Right atrium auricular region (tissue), 2 donors: Measurements from ENCODE around the gene MLYCD. TPM values are rescaled to one million over a fixed set of nuclear protein-coding genes. Genes with fewer than 3 reads are reported as not detected.

ENCODE experiments used
- DNase-seq: peaks from one replicate; pipeline ENCODE4 v3.0.0-alpha.2; 2019; ENCODE audit warnings: low spot score
- H3K27ac ChIP-seq, 2 donors: fragments of 200-600 bp; sonication (generic); 1 replicate in 1 of 2; 2 replicates in 1 of 2; pipeline ENCODE4 v1.5.1; 2016 to 2019
- H3K27me3 ChIP-seq, 2 donors: fragments of 200-600 bp; sonication (generic); one replicate each; pipeline versions ENCODE4 v1.5.1 to v1.6.0; 2017 to 2019
- H3K36me3 ChIP-seq: fragments of 200-600 bp; sonication (generic); one replicate; pipeline ENCODE4 v1.5.1; 2016
- H3K4me1 ChIP-seq, 2 donors: fragments of 200-600 bp; sonication (generic); one replicate each; pipeline versions ENCODE4 v1.5.1 to v1.6.0; 2017 to 2019
- H3K4me3 ChIP-seq, 2 donors: fragments of 200-600 bp; sonication (generic); 1 replicate in 1 of 2; 2 replicates in 1 of 2; pipeline ENCODE4 v1.5.1; 2017 to 2019; ENCODE audit warnings: mild to moderate bottlenecking in 1 of 2, moderate library complexity in 1 of 2
- H3K9me3 ChIP-seq, 2 donors: fragments of 200-600 bp; sonication (generic); one replicate each; pipeline ENCODE4 v1.5.1; 2019
- total RNA-seq, 2 donors: library from RNA; depleted of rRNA; stranded (reverse); fragments of >200 nt; gene quantifications; one replicate each; pipeline ENCODE4 v1.1.0, GENCODE V29; 2016
- TF ChIP-seq, protein P1 (sequence below), 2 donors: fragments of 200-600 bp; sonication (generic); IDR thresholded peaks; one replicate each; pipeline ENCODE4 v1.5.1; 2019; ENCODE audit warnings: antibody characterized with exemption in 2 of 2

Gene MLYCD
- total RNA-seq, 2 donors from 2014 or later, result 22.0 to 37.0 TPM

DNA sequence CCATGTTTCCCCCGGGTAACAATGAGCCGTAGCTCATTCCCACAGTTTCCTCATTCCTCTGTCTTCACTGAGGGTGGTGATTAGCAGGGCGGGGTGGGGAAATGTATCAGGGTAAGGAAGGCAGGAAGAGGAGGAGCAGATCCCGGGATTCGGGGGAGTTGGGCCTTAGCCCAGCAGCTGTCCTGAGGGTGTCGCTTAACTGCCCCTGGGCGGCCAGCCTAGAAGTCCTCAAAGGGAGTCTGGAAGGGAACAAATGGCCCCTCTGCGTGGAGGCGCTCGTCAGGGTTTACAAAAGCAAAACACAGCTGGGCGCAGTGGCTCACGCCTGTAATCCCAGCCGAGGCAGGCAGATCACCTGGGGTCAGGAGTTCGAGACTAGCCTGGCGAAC lies 14.3 kb downstream of the MLYCD start:
- TF ChIP-seq, protein P1, sequence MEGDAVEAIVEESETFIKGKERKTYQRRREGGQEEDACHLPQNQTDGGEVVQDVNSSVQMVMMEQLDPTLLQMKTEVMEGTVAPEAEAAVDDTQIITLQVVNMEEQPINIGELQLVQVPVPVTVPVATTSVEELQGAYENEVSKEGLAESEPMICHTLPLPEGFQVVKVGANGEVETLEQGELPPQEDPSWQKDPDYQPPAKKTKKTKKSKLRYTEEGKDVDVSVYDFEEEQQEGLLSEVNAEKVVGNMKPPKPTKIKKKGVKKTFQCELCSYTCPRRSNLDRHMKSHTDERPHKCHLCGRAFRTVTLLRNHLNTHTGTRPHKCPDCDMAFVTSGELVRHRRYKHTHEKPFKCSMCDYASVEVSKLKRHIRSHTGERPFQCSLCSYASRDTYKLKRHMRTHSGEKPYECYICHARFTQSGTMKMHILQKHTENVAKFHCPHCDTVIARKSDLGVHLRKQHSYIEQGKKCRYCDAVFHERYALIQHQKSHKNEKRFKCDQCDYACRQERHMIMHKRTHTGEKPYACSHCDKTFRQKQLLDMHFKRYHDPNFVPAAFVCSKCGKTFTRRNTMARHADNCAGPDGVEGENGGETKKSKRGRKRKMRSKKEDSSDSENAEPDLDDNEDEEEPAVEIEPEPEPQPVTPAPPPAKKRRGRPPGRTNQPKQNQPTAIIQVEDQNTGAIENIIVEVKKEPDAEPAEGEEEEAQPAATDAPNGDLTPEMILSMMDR (IDR thresholded peaks at IDR 0.05), result no peak
- DNase-seq, result peak; percentile 76
- Histone ChIP-seq H3K4me1 (peaks cover 0 to 17% of the 10 kb centered on the region in 2 donors), H3K27ac (peak overlapping the region; percentile 75 to 88), H3K36me3 (peaks cover 78% of the 10 kb centered on the region), H3K27me3 (no peaks in the 10 kb centered on the region), H3K4me3 (no peak overlapping the region), H3K9me3 (no peaks in the 10 kb centered on the region)

DNA sequence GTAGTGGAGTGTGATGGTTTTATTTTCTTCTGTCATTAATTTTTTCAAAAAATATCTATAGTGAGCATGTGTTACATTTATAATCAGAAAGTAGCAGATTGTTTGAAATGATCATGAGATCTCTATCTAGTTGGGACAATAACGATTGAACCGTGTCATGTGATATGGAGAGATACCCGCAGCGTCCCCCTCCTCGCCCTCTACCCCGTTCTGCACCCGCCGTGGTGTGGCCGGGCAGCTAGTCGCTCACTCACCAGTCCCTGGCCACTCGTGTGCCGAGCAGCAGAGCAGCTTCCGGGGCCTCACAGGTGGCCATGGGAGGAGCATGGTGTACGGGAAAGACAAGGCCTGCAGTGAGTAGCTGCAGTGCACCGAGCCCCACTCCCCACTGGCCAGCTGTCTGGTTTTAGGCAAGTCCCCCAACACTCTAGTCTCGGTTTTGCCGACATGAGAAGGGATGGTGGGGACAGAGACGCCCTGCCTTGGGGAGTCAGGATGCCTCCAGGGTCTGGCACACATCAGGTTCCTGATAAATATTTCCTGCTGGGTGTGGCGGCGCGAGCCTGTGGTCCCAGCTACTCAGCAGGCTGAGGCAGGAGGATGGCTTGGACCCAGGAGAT lies 15.3 kb downstream of the MLYCD start:
- Histone ChIP-seq H3K4me1 (peaks cover 0 to 17% of the 10 kb centered on the region in 2 donors), H3K9me3 (no peaks in the 10 kb centered on the region), H3K27ac (peak overlapping the region in 1 of 2 donors; percentile 88), H3K36me3 (peaks cover 78% of the 10 kb centered on the region), H3K27me3 (no peaks in the 10 kb centered on the region), H3K4me3 (no peak overlapping the region)
- DNase-seq, result no peak
- TF ChIP-seq, protein P1 (IDR thresholded peaks at IDR 0.05), result no peak

DNA sequence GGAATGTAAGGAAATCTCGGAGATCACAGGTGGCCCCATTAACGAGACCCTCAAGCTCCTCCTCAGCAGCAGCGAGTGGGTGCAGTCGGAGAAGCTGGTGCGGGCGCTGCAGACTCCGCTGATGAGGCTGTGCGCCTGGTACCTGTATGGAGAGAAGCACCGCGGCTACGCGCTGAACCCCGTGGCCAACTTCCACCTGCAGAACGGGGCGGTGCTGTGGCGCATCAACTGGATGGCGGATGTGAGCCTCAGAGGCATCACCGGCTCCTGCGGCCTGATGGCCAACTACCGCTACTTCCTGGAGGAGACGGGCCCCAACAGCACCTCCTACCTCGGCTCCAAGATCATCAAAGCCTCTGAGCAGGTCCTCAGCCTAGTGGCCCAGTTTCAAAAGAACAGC lies 16.2 kb downstream of the MLYCD start:
- TF ChIP-seq, protein P1 (IDR thresholded peaks at IDR 0.05), result no peak
- H3K9me3 ChIP-seq, result no peaks in the 10 kb centered on the region
- no peak overlapping the region for H3K27ac ChIP-seq
- no peak for DNase-seq
- no peak overlapping the region for H3K4me3 ChIP-seq
- H3K27me3 ChIP-seq, result no peaks in the 10 kb centered on the region
- H3K4me1 ChIP-seq, result peaks cover 0 to 17% of the 10 kb centered on the region in 2 donors
- peaks cover 79% of the 10 kb centered on the region for H3K36me3 ChIP-seq

DNA sequence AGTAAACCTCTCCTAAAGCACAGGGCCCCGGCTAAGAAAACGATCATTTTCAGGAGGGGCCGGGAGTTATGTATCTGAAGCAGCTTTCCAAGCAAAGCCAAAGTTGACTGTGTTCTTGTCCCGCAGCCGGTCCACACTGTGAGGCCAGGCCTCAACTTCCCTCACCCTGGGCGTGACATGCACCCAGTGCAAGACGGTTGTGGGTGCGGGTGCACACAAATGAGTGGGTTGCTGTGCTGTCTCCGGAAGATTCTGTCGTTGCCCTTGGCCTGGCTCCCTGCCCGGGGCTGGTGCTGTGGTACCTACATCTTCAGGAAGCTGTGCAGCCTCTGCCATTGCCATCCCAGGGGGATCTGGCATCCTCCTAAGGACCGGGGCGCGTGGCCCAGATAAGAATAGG lies 16.6 kb downstream of the MLYCD start:
- Histone ChIP-seq H3K9me3 (no peaks in the 10 kb centered on the region), H3K4me3 (no peak overlapping the region), H3K36me3 (peaks cover 80% of the 10 kb centered on the region), H3K27ac (no peak overlapping the region), H3K27me3 (no peaks in the 10 kb centered on the region), H3K4me1 (peaks cover 0 to 17% of the 10 kb centered on the region in 2 donors)
- no peak for DNase-seq
- TF ChIP-seq, protein P1 (IDR thresholded peaks at IDR 0.05), result no peak

DNA sequence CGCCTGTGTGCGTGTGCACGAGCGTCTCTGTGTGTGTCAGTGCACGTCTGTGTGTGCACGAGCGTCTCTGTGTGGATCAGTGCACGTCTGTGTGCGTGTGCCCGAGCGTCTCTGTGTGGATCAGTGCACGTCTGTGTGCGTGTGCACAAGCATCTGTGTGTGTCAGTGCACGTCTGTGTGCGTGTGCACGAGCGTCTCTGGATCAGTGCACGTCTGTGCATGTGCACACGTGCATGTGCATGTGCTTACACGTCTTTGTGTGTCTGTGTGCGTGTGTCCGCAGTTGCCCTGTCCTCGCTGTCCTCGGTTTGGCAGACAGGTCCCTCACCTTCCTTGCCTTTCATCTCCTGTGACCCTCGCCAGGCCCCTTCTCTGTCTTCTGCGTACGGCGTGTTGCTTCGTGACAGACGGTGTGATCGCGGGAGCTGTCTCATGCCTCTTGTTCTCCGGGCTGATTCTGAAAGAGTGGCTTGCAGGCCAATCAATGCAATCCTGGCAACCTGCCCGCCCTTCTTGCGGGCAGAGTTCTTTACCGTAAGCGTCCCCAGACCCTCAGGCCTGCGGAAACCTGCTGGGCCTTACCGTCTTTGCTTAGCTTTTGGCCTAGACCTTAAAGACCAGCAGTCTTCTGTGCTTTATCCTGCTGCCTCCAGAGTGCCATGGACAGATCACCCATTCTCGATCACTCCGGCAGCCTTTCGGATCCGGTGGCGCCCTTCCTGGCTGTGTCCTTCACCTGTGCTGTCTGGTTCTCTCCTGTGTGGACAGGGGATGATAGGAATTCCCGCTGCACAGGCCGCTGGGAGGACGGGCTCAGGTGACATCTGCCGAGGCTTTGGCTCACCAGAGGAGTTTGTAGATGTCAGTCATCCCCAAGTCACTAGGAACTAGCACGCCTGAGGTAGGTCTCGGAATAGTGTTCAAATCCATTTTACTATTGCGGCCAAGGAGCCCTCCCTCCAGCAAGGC lies 18.5 kb downstream of the MLYCD start:
- peaks cover 67% of the 10 kb centered on the region for H3K36me3 ChIP-seq
- no peak for DNase-seq
- H3K9me3 ChIP-seq, result no peaks in the 10 kb centered on the region
- H3K4me3 ChIP-seq, result no peak overlapping the region
- H3K27ac ChIP-seq, result no peak overlapping the region
- TF ChIP-seq, protein P1 (IDR thresholded peaks at IDR 0.05), result no peak
- no peaks in the 10 kb centered on the region for H3K27me3 ChIP-seq
- peaks cover 0 to 11% of the 10 kb centered on the region in 2 donors for H3K4me1 ChIP-seq
